KMS-11 (cell line): ENCODE measurements around the gene RNF40.

Source experiments
- H2AFZ ChIP-seq: fragments of 200-600 bp; sonication (generic); 2 replicates; pipeline ENCODE4 v1.6.1; 2016; ENCODE audit warnings: antibody characterized with exemption, mixed run types, low read depth
- H3K27ac ChIP-seq: fragments of 200-600 bp; sonication (generic); 2 replicates; pipeline ENCODE4 v1.6.1; 2016; ENCODE audit warnings: mild to moderate bottlenecking, mixed run types
- H3K27me3 ChIP-seq: fragments of 200-600 bp; sonication (generic); 2 replicates; pipeline ENCODE4 v1.6.1; 2017; ENCODE audit warnings: mild to moderate bottlenecking, low read depth, mixed run types, moderate library complexity; ENCODE audit not compliant: insufficient read depth
- H3K36me3 ChIP-seq: fragments of 200-600 bp; sonication (generic); 2 replicates; pipeline ENCODE4 v1.6.1; 2017; ENCODE audit warnings: mild to moderate bottlenecking, mixed run types; ENCODE audit not compliant: insufficient read depth
- H3K4me1 ChIP-seq: fragments of 200-600 bp; sonication (generic); 2 replicates; pipeline ENCODE4 v1.6.1; 2016; ENCODE audit warnings: mild to moderate bottlenecking, low read depth, mixed run types; ENCODE audit not compliant: poor library complexity, severe bottlenecking
- H3K4me2 ChIP-seq: fragments of 200-600 bp; sonication (generic); 2 replicates; pipeline ENCODE4 v1.7.0; 2016; ENCODE audit warnings: mild to moderate bottlenecking, mixed run types
- H3K4me3 ChIP-seq: fragments of 200-600 bp; sonication (generic); IDR thresholded peaks from 2 replicates; pipeline ENCODE4 v1.6.1; 2017; ENCODE audit warnings: low read depth, low read length, mixed read lengths; ENCODE audit not compliant: insufficient read depth
- H3K79me2 ChIP-seq: fragments of 200-600 bp; sonication (generic); 2 replicates; pipeline ENCODE4 v1.6.1; 2016; ENCODE audit warnings: low read depth, mixed run types; ENCODE audit not compliant: insufficient read depth
- H3K9ac ChIP-seq: fragments of 200-600 bp; sonication (generic); 2 replicates; pipeline ENCODE4 v1.6.1; 2016; ENCODE audit warnings: mild to moderate bottlenecking, mixed run types
- H4K20me1 ChIP-seq: fragments of 200-600 bp; sonication (generic); 2 replicates; pipeline ENCODE4 v1.6.1; 2016; ENCODE audit warnings: mild to moderate bottlenecking, mixed run types; ENCODE audit not compliant: insufficient read depth
- TF ChIP-seq, protein P1 (sequence below): fragments of 200-600 bp; sonication (generic); conservative IDR thresholded peaks from 2 replicates; pipeline ENCODE4 v1.6.1; 2017; ENCODE audit warnings: low read depth, mild to moderate bottlenecking, antibody characterized with exemption, low read length, moderate library complexity, mixed read lengths

RNF40 gene

GRCh38 chr16:30738984-30739951, 22.9 kb upstream of the RNF40 start:
- Histone ChIP-seq H3K79me2 (no peaks in the 10 kb centered on the region), H3K36me3 (no peaks in the 10 kb centered on the region; the same call in 1 of the 2 replicates), H4K20me1 (no peaks in the 10 kb centered on the region), H3K4me1 (peaks cover 14% of the 10 kb centered on the region), H3K27ac (no peak overlapping the region), H3K27me3 (no peaks in the 10 kb centered on the region), H3K4me3 (no peak overlapping the region), H3K4me2 (no peak overlapping the region), H2AFZ (no peak overlapping the region), H3K9ac (no peak overlapping the region)
- TF ChIP-seq, protein P1, sequence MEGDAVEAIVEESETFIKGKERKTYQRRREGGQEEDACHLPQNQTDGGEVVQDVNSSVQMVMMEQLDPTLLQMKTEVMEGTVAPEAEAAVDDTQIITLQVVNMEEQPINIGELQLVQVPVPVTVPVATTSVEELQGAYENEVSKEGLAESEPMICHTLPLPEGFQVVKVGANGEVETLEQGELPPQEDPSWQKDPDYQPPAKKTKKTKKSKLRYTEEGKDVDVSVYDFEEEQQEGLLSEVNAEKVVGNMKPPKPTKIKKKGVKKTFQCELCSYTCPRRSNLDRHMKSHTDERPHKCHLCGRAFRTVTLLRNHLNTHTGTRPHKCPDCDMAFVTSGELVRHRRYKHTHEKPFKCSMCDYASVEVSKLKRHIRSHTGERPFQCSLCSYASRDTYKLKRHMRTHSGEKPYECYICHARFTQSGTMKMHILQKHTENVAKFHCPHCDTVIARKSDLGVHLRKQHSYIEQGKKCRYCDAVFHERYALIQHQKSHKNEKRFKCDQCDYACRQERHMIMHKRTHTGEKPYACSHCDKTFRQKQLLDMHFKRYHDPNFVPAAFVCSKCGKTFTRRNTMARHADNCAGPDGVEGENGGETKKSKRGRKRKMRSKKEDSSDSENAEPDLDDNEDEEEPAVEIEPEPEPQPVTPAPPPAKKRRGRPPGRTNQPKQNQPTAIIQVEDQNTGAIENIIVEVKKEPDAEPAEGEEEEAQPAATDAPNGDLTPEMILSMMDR: no peak

GRCh38 chr16:30740364-30741251, 21.5 kb upstream of the RNF40 start:
- H3K9ac ChIP-seq: no peak overlapping the region
- H3K4me2 ChIP-seq: no peak overlapping the region
- H3K27ac ChIP-seq: no peak overlapping the region
- TF ChIP-seq, protein P1: no peak
- no peaks in the 10 kb centered on the region for H3K79me2 ChIP-seq
- H4K20me1 ChIP-seq: no peaks in the 10 kb centered on the region
- no peaks in the 10 kb centered on the region for H3K27me3 ChIP-seq
- H3K4me1 ChIP-seq: peaks cover 14% of the 10 kb centered on the region
- H3K36me3 ChIP-seq: no peaks in the 10 kb centered on the region; the same call in 1 of the 2 replicates
- no peak overlapping the region for H2AFZ ChIP-seq
- no peak overlapping the region for H3K4me3 ChIP-seq

- no peaks in the 10 kb centered on the region for H3K79me2 ChIP-seq
- TF ChIP-seq, protein P1: no peak
- no peak overlapping the region for H2AFZ ChIP-seq
- no peak overlapping the region for H3K9ac ChIP-seq
- H3K4me1 ChIP-seq: peaks cover 14% of the 10 kb centered on the region
- H3K27me3 ChIP-seq: no peaks in the 10 kb centered on the region
- H3K4me2 ChIP-seq: no peak overlapping the region
- no peaks in the 10 kb centered on the region for H4K20me1 ChIP-seq
- no peak overlapping the region for H3K4me3 ChIP-seq
- H3K36me3 ChIP-seq: no peaks in the 10 kb centered on the region; the same call in 1 of the 2 replicates
- H3K27ac ChIP-seq: no peak overlapping the region
These were observed 20.6 kb upstream of the RNF40 start for GRCh38 chr16:30741461-30741914.

- H3K4me2 ChIP-seq: no peak overlapping the region
- TF ChIP-seq, protein P1: no peak
- H3K4me3 ChIP-seq: no peak overlapping the region
- H3K4me1 ChIP-seq: peaks cover 18% of the 10 kb centered on the region
- H2AFZ ChIP-seq: no peak overlapping the region
- no peaks in the 10 kb centered on the region; the same call in 1 of the 2 replicates for H3K36me3 ChIP-seq
- H3K79me2 ChIP-seq: no peaks in the 10 kb centered on the region
- H3K27me3 ChIP-seq: no peaks in the 10 kb centered on the region
- no peak overlapping the region for H3K9ac ChIP-seq
- H3K27ac ChIP-seq: no peak overlapping the region
- H4K20me1 ChIP-seq: no peaks in the 10 kb centered on the region
These were observed 18.4 kb upstream of the RNF40 start for GRCh38 chr16:30743716-30744115.
